Uterus (tissue), 2 donors: Measurements from ENCODE around the gene APOA5.

ENCODE experiments used
- CTCF ChIP-seq, 4 experiments: fragments of 200-600 bp in 2 of 4; fragments of 450-650 bp in 2 of 4; sonication (generic) in 2 of 4; IDR thresholded peaks; one replicate each; pipeline ENCODE4 v1.5.1; 2016 to 2019; ENCODE audit warnings: antibody characterized with exemption in 4 of 4, mild to moderate bottlenecking in 2 of 4, moderate library complexity in 1 of 4
- POLR2A ChIP-seq, 2 donors: fragments of 450-650 bp; IDR thresholded peaks; one replicate each; pipeline ENCODE4 v1.6.1; 2016; ENCODE audit warnings: antibody characterized with exemption in 2 of 2, mild to moderate bottlenecking in 1 of 2, moderate library complexity in 1 of 2

GRCh38 chr11:116778556-116778955 lies 13.1 kb downstream of the APOA5 start:
- TF ChIP-seq CTCF (IDR thresholded peaks at IDR 0.05), result no peak
- no peak for TF ChIP-seq POLR2A (IDR thresholded peaks at IDR 0.05)
